Loucy (cell line): ENCODE data around the gene RASSF4.

ENCODE experiments used
- EZH2phosphoT487 ChIP-seq: fragments of 200-600 bp; IDR thresholded peaks from 2 replicates; pipeline ENCODE4 v1.6.1; 2018; ENCODE audit warnings: antibody characterized with exemption, mild to moderate bottlenecking, moderate library complexity, borderline replicate concordance
- TF ChIP-seq, protein P1 (sequence below): fragments of 200-600 bp; sonication (generic); conservative IDR thresholded peaks from 2 replicates; pipeline ENCODE4 v1.5.1; 2014; ENCODE audit warnings: mild to moderate bottlenecking, antibody characterized with exemption, low read length

DNA sequence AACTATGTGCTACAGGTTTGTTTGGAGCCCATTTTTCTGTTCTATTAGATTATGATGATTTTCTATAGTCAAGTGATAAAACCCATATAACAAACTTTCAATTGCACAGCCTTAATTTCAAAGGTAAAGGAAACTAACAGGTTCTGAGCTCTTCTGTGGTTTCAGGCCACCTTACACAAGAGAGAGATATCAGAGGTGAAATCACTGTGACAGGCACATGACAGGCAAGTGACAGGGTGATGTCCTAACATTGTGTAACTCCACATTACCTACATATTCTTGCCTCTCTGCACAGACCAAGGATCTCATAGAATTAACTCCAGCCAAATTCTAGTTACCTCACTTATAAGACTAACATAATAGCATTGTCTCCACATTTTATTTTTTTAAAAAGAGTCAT, 76.1 kb downstream of the RASSF4 start:
- TF ChIP-seq, protein P1, sequence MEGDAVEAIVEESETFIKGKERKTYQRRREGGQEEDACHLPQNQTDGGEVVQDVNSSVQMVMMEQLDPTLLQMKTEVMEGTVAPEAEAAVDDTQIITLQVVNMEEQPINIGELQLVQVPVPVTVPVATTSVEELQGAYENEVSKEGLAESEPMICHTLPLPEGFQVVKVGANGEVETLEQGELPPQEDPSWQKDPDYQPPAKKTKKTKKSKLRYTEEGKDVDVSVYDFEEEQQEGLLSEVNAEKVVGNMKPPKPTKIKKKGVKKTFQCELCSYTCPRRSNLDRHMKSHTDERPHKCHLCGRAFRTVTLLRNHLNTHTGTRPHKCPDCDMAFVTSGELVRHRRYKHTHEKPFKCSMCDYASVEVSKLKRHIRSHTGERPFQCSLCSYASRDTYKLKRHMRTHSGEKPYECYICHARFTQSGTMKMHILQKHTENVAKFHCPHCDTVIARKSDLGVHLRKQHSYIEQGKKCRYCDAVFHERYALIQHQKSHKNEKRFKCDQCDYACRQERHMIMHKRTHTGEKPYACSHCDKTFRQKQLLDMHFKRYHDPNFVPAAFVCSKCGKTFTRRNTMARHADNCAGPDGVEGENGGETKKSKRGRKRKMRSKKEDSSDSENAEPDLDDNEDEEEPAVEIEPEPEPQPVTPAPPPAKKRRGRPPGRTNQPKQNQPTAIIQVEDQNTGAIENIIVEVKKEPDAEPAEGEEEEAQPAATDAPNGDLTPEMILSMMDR, result no peak
- TF ChIP-seq EZH2phosphoT487, result no peak
